Endothelial cell (in vitro differentiated cells): ENCODE data around the gene MRPL39. TPM values are rescaled to one million over a fixed set of nuclear protein-coding genes. Genes with fewer than 3 reads are reported as not detected.

Source experiments
- DNase-seq: peaks from one replicate; pipeline ENCODE4 v3.0.0; 2021; ENCODE audit warnings: low spot score
- H3K27ac Mint-ChIP-seq: one replicate; pipeline ENCODE4 v1.8.0; 2021; ENCODE audit warnings: mixed read lengths, inconsistent platforms; ENCODE audit not compliant: unreplicated experiment
- H3K27me3 Mint-ChIP-seq: one replicate; pipeline ENCODE4 v1.8.0; 2021; ENCODE audit warnings: mild to moderate bottlenecking, moderate library complexity, mixed read lengths, inconsistent platforms; ENCODE audit not compliant: unreplicated experiment
- H3K36me3 Mint-ChIP-seq: one replicate; pipeline ENCODE4 v1.8.0; 2021; ENCODE audit warnings: mild to moderate bottlenecking, low read depth, mixed read lengths, inconsistent platforms; ENCODE audit not compliant: unreplicated experiment
- H3K4me1 Mint-ChIP-seq: one replicate; pipeline ENCODE4 v1.8.0; 2021; ENCODE audit warnings: mild to moderate bottlenecking, mixed read lengths, inconsistent platforms; ENCODE audit not compliant: unreplicated experiment
- H3K4me3 Mint-ChIP-seq: one replicate; pipeline ENCODE4 v1.8.0; 2021; ENCODE audit warnings: mild to moderate bottlenecking, mixed read lengths, inconsistent platforms; ENCODE audit not compliant: unreplicated experiment
- H3K9me3 Mint-ChIP-seq: one replicate; pipeline ENCODE4 v1.8.0; 2021; ENCODE audit warnings: mixed read lengths, inconsistent platforms; ENCODE audit not compliant: unreplicated experiment
- CTCF ChIP-seq: fragments of 200-600 bp; sonication (generic); IDR thresholded peaks from one replicate; pipeline ENCODE4 v1.5.0; 2021; ENCODE audit warnings: antibody characterized with exemption; ENCODE audit not compliant: unreplicated experiment
- total RNA-seq: library from RNA; stranded (reverse); fragmentation: NEBNext Ultra II Directional; extraction: Animal tissue kit (Norgen Biotek cat#: 25700); gene quantifications from one replicate; pipeline ENCODE4 v1.2.1, GENCODE V29; 2021; ENCODE audit not compliant: unreplicated experiment

The MRPL39 gene
- total RNA-seq, 1 donor from 2014 or later: 25.0 TPM

DNA sequence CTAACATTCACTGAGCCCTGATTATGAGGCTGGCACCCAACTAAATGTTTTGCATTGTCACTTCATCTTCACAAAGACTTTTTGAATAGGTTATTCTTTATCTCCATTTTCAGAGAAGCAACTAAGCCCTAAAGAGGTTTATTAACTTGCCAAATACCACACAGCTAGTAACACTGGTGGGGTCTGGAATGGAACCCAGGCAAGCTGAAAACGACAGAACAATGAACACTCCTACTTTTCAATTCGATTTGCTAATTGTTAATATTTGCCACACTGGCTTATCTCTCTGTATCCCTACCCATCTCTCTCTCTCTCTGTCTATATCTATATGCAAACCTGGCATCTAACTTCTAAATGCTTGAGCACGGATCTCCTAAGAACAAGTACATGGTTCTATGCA, 40.6 kb downstream of the MRPL39 start:
- Mint-ChIP-seq H3K4me3 (no peak overlapping the region), H3K36me3 (no peaks in the 10 kb centered on the region), H3K4me1 (peaks cover 10% of the 10 kb centered on the region), H3K27me3 (peaks cover 2% of the 10 kb centered on the region), H3K27ac (no peak overlapping the region), H3K9me3 (no peaks in the 10 kb centered on the region)
- no peak for TF ChIP-seq CTCF
- no peak for DNase-seq

DNA sequence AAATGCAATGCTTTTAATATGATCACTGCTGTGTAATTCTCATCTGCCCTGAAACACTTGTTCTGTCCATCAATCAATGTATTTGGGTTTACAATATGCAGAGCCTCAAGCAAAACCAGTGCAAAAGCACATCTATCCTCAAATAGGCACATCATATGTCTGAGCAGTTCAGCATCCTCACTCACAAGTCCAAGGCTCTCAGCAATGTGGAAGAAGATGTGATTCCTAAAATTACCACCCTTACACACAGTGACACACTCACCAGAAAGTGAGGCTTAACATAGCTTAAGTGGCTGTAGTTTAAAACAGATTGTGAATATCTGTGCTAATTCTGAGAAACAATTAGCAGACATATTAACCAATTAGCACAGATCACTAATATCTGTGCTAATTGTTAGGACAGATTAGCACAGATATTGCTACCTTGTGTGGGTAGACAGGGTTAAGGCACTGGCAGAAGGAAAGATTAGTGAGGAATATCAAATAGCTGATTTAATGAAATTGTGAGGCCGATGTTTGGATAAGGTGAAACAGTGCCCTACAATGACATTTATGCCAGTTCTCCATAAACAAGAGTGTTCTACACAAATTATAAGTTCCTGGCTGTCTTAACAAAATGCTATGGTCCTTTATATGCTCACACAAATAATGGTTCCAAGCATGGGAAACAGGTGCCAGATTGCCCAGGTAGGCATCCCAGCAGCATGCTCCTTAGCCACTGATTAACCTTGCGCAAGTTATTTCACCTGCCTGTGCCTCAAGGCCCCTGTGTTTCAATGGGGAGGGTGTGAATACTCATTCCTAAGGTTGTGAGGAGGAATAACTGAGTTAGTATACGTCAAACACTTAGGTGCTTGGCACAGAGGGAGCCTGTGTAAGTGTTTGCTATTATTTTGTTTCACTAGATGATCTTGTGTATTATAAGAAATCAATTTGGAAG, 41.7 kb downstream of the MRPL39 start:
- TF ChIP-seq CTCF: no peak
- no peak overlapping the region for H3K27ac Mint-ChIP-seq
- H3K36me3 Mint-ChIP-seq: no peaks in the 10 kb centered on the region
- H3K9me3 Mint-ChIP-seq: no peaks in the 10 kb centered on the region
- H3K27me3 Mint-ChIP-seq: peaks cover 2% of the 10 kb centered on the region
- H3K4me3 Mint-ChIP-seq: no peak overlapping the region
- DNase-seq: no peak
- peaks cover 17% of the 10 kb centered on the region for H3K4me1 Mint-ChIP-seq

- no peak overlapping the region for H3K4me3 Mint-ChIP-seq
- H3K36me3 Mint-ChIP-seq: peaks cover 4% of the 10 kb centered on the region
- H3K27ac Mint-ChIP-seq: no peak overlapping the region
- no peak for DNase-seq
- peaks cover 23% of the 10 kb centered on the region for H3K4me1 Mint-ChIP-seq
- H3K27me3 Mint-ChIP-seq: peaks cover 2% of the 10 kb centered on the region
- no peak for TF ChIP-seq CTCF
- H3K9me3 Mint-ChIP-seq: no peaks in the 10 kb centered on the region
These were observed 42.8 kb downstream of the MRPL39 start for GRCh38 chr21:25564349-25564948.

DNA sequence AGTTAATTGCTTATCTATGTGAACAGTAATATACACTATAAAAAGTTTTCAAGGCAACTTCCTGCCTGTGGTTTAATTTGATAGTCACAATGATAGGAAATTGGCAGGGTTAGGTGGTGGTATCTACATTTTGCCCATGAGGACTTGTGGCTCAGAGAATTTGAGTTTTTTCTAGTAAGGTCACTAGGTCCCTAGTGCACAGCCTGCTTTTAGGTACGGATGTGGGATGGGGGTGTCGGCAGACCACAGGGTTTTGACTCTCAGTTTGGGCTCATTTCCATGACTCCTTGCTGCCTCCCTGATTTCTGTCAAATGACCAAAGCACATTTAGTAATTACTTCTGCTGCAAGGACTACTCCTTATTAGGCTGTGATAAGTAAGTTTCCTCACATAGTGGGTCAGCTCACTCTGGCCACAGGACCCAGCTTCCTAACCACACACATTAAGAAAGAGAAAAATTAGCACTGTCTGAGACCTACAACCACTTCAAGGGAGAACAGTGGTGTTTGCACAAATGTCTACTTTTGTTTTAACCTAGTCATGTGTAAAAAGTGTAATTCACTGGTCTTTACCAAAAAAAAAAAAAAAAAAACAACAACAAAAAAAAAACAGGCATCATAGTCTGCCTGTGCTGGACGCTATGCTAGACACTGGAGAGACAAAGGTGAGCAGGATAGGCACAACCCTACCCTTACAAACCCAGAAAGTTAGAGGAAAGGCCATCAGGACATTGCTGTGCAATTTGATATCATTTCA, 43.7 kb downstream of the MRPL39 start:
- no peaks in the 10 kb centered on the region for H3K9me3 Mint-ChIP-seq
- H3K4me3 Mint-ChIP-seq: no peak overlapping the region
- H3K27ac Mint-ChIP-seq: no peak overlapping the region

More for the DNA sequence above, 43.7 kb downstream of the MRPL39 start:
- no peak for DNase-seq
- Mint-ChIP-seq H3K27me3 (peaks cover 2% of the 10 kb centered on the region), H3K36me3 (peaks cover 4% of the 10 kb centered on the region), H3K4me1 (peaks cover 22% of the 10 kb centered on the region)
- TF ChIP-seq CTCF: no peak
